ENCODE data around the gene CEP192.

Gene CEP192

GRCh38 chr18:13100942-13101658 lies 109.9 kb downstream of the CEP192 start:
- H2AFZ ChIP-seq (ENCODE audit: low read depth) = no peak overlapping the region
- H3K4me3 ChIP-seq (IDR thresholded peaks at IDR 0.05; ENCODE audit: insufficient read depth, low read depth, low read length) = no peak overlapping the region

GRCh38 chr18:13101659-13102197 lies 110.6 kb downstream of the CEP192 start:
- H2AFZ ChIP-seq (ENCODE audit: low read depth) = no peak overlapping the region
- no peaks in the 10 kb centered on the region for H3K4me1 ChIP-seq (ENCODE audit: low read depth, poor library complexity, severe bottlenecking)
- H4K20me1 ChIP-seq (ENCODE audit: insufficient read depth) = no peaks in the 10 kb centered on the region
- H3K9ac ChIP-seq = no peak overlapping the region
- H3K36me3 ChIP-seq (ENCODE audit: insufficient read depth) = peaks cover 7% of the 10 kb centered on the region; the same call in 1 of the 2 replicates
- H3K27ac ChIP-seq = no peak overlapping the region
- TF ChIP-seq CTCF (conservative IDR thresholded peaks at IDR 0.05; ENCODE audit: low read depth, low read length) = no peak
- no peaks in the 10 kb centered on the region for H3K27me3 ChIP-seq (ENCODE audit: insufficient read depth, low read depth)
- H3K4me2 ChIP-seq = no peak overlapping the region
- H3K4me3 ChIP-seq (IDR thresholded peaks at IDR 0.05; ENCODE audit: insufficient read depth, low read depth, low read length) = no peak overlapping the region
- no peaks in the 10 kb centered on the region for H3K79me2 ChIP-seq (ENCODE audit: insufficient read depth, low read depth)

More at GRCh38 chr18:13100942-13101658, 109.9 kb downstream of the CEP192 start:
- Histone ChIP-seq H3K9ac (no peak overlapping the region), H3K36me3 (ENCODE audit: insufficient read depth) (peaks cover 7% of the 10 kb centered on the region; the same call in 1 of the 2 replicates), H3K4me1 (ENCODE audit: low read depth, poor library complexity, severe bottlenecking) (no peaks in the 10 kb centered on the region), H3K79me2 (ENCODE audit: insufficient read depth, low read depth) (no peaks in the 10 kb centered on the region), H3K27me3 (ENCODE audit: insufficient read depth, low read depth) (no peaks in the 10 kb centered on the region), H4K20me1 (ENCODE audit: insufficient read depth) (no peaks in the 10 kb centered on the region), H3K27ac (no peak overlapping the region), H3K4me2 (no peak overlapping the region)
- TF ChIP-seq CTCF (conservative IDR thresholded peaks at IDR 0.05; ENCODE audit: low read depth, low read length) = no peak

- TF ChIP-seq CTCF (conservative IDR thresholded peaks at IDR 0.05; ENCODE audit: low read depth, low read length) = no peak; the same call in 1 of the 2 replicates
- Histone ChIP-seq H3K4me3 (IDR thresholded peaks at IDR 0.05; ENCODE audit: insufficient read depth, low read depth, low read length) (no peak overlapping the region), H3K36me3 (ENCODE audit: insufficient read depth) (peaks cover 7% of the 10 kb centered on the region; the same call in 1 of the 2 replicates)
These were observed 112.2 kb downstream of the CEP192 start for GRCh38 chr18:13103366-13103765.

GRCh38 chr18:13105059-13105458 lies 113.9 kb downstream of the CEP192 start:
- no peaks in the 10 kb centered on the region for H4K20me1 ChIP-seq (ENCODE audit: insufficient read depth)

More at GRCh38 chr18:13103366-13103765, 112.2 kb downstream of the CEP192 start:
- H3K27ac ChIP-seq = no peak overlapping the region
- H4K20me1 ChIP-seq (ENCODE audit: insufficient read depth) = no peaks in the 10 kb centered on the region
- H3K4me1 ChIP-seq (ENCODE audit: low read depth, poor library complexity, severe bottlenecking) = no peaks in the 10 kb centered on the region
- H3K4me2 ChIP-seq = no peak overlapping the region
- no peak overlapping the region for H2AFZ ChIP-seq (ENCODE audit: low read depth)
- H3K79me2 ChIP-seq (ENCODE audit: insufficient read depth, low read depth) = no peaks in the 10 kb centered on the region
- no peak overlapping the region for H3K9ac ChIP-seq
- H3K27me3 ChIP-seq (ENCODE audit: insufficient read depth, low read depth) = no peaks in the 10 kb centered on the region

More at GRCh38 chr18:13105059-13105458, 113.9 kb downstream of the CEP192 start:
- H3K36me3 ChIP-seq (ENCODE audit: insufficient read depth) = peaks cover 7% of the 10 kb centered on the region; the same call in 1 of the 2 replicates
- no peak overlapping the region for H3K4me2 ChIP-seq
- H3K4me1 ChIP-seq (ENCODE audit: low read depth, poor library complexity, severe bottlenecking) = no peaks in the 10 kb centered on the region
- H3K27me3 ChIP-seq (ENCODE audit: insufficient read depth, low read depth) = no peaks in the 10 kb centered on the region
- no peak overlapping the region for H2AFZ ChIP-seq (ENCODE audit: low read depth)
- no peak overlapping the region for H3K9ac ChIP-seq
- H3K79me2 ChIP-seq (ENCODE audit: insufficient read depth, low read depth) = no peaks in the 10 kb centered on the region
- H3K27ac ChIP-seq = no peak overlapping the region
- no peak overlapping the region for H3K4me3 ChIP-seq (IDR thresholded peaks at IDR 0.05; ENCODE audit: insufficient read depth, low read depth, low read length)
- TF ChIP-seq CTCF (conservative IDR thresholded peaks at IDR 0.05; ENCODE audit: low read depth, low read length) = no peak

Data from KMS-11 (cell line).